HepG2 (cell line): ENCODE results near the gene KRTAP10-6.

ENCODE experiments used
- DDIT3 ChIP-seq: sonication (generic); formaldehyde crosslinking; IDR thresholded peaks from 2 replicates; pipeline ENCODE4 v1.4.0; 2020; ENCODE audit warnings: mild to moderate bottlenecking, missing genetic modification reagents
- HDAC6 ChIP-seq: fragments of 200-600 bp; sonication (generic); IDR thresholded peaks from 2 replicates; pipeline ENCODE4 v1.7.0; 2017; ENCODE audit warnings: mild to moderate bottlenecking, antibody characterized with exemption, low read length, low read depth
- HOXD1 ChIP-seq: sonication (generic); formaldehyde crosslinking; IDR thresholded peaks from 2 replicates; pipeline ENCODE4 v1.5.0; 2020; ENCODE audit warnings: missing genetic modification reagents
- MAX ChIP-seq: IDR thresholded peaks from 2 replicates; pipeline ENCODE4 v1.6.1; 2012; ENCODE audit warnings: inconsistent platforms
- POLR2AphosphoS2 ChIP-seq: IDR thresholded peaks from 2 replicates; pipeline ENCODE4 v1.6.1; 2011; ENCODE audit warnings: low read depth, low read length, improper control_type of control experiment
- ZC3H4 ChIP-seq: sonication (generic); formaldehyde crosslinking; IDR thresholded peaks from 2 replicates; pipeline ENCODE4 v1.4.0; 2020; ENCODE audit warnings: missing genetic modification reagents, borderline replicate concordance
- ZNF670 ChIP-seq: sonication (generic); formaldehyde crosslinking; IDR thresholded peaks from 2 replicates; pipeline ENCODE4 v1.8.0; 2022; ENCODE audit warnings: mild to moderate bottlenecking, missing genetic modification reagents, borderline replicate concordance
- ZNF687 ChIP-seq: sonication (generic); formaldehyde crosslinking; IDR thresholded peaks from 2 replicates; pipeline ENCODE4 v1.5.1; 2020; ENCODE audit warnings: mild to moderate bottlenecking, missing genetic modification reagents, moderate library complexity
- TF ChIP-seq, protein P1 (sequence below): sonication (generic); formaldehyde crosslinking; IDR thresholded peaks from 2 replicates; pipeline ENCODE4 v1.5.0; 2020; ENCODE audit warnings: missing genetic modification reagents, mild to moderate bottlenecking, borderline replicate concordance
- TF ChIP-seq, protein P2 (sequence below), 2 experiments: fragments of 450-650 bp in 1 of 2; sonication (generic) in 1 of 2; formaldehyde crosslinking in 1 of 2; IDR thresholded peaks; 2 replicates each; pipeline versions ENCODE4 v1.6.1 to v1.8.0; 2016 to 2022; ENCODE audit warnings: antibody characterized with exemption in 1 of 2, mild to moderate bottlenecking in 1 of 2, missing genetic modification reagents in 1 of 2
- TF ChIP-seq, protein P3 (sequence below): sonication (generic); formaldehyde crosslinking; IDR thresholded peaks from 2 replicates; pipeline ENCODE4 v1.9.0; 2021; ENCODE audit warnings: missing genetic modification reagents, borderline replicate concordance

DNA sequence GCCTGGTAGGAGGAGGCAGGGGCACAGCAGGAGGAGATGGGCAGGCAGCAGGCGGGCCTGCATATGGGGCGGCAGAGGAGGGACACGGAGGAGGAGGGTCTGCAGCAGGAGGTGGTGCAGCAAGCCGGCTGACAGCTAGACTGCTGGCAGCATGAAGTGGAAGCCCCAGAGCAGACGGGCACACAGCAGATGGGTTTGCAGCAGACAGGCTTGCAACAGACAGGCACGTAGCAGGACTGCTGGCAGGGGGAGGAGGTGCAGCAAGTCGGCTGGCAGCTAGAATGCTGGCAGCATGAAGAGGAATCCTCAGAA is 12.5 kb downstream of the KRTAP10-6 start:
- TF ChIP-seq HOXD1 (CRISPR knock-in tag), result no peak
- TF ChIP-seq, protein P1, sequence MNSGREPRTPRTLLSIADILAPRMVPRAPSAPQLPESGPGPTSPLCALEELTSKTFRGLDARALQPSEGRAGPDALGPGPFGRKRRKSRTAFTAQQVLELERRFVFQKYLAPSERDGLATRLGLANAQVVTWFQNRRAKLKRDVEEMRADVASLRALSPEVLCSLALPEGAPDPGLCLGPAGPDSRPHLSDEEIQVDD (CRISPR knock-in tag), result no peak
- no peak for TF ChIP-seq ZNF670 (CRISPR knock-in tag)
- TF ChIP-seq, protein P2, sequence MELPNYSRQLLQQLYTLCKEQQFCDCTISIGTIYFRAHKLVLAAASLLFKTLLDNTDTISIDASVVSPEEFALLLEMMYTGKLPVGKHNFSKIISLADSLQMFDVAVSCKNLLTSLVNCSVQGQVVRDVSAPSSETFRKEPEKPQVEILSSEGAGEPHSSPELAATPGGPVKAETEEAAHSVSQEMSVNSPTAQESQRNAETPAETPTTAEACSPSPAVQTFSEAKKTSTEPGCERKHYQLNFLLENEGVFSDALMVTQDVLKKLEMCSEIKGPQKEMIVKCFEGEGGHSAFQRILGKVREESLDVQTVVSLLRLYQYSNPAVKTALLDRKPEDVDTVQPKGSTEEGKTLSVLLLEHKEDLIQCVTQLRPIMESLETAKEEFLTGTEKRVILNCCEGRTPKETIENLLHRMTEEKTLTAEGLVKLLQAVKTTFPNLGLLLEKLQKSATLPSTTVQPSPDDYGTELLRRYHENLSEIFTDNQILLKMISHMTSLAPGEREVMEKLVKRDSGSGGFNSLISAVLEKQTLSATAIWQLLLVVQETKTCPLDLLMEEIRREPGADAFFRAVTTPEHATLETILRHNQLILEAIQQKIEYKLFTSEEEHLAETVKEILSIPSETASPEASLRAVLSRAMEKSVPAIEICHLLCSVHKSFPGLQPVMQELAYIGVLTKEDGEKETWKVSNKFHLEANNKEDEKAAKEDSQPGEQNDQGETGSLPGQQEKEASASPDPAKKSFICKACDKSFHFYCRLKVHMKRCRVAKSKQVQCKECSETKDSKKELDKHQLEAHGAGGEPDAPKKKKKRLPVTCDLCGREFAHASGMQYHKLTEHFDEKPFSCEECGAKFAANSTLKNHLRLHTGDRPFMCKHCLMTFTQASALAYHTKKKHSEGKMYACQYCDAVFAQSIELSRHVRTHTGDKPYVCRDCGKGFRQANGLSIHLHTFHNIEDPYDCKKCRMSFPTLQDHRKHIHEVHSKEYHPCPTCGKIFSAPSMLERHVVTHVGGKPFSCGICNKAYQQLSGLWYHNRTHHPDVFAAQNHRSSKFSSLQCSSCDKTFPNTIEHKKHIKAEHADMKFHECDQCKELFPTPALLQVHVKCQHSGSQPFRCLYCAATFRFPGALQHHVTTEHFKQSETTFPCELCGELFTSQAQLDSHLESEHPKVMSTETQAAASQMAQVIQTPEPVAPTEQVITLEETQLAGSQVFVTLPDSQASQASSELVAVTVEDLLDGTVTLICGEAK (IDR thresholded peaks at IDR 0.05), result no peak
- TF ChIP-seq, protein P2 (CRISPR knock-in tag; IDR thresholded peaks at IDR 0.05), result no peak
- no peak for TF ChIP-seq ZNF687 (CRISPR knock-in tag)
- no peak for TF ChIP-seq POLR2AphosphoS2
- TF ChIP-seq MAX, result no peak
- TF ChIP-seq ZC3H4, result no peak
- no peak for TF ChIP-seq DDIT3 (CRISPR knock-in tag)
- no peak for TF ChIP-seq HDAC6
- TF ChIP-seq, protein P3, sequence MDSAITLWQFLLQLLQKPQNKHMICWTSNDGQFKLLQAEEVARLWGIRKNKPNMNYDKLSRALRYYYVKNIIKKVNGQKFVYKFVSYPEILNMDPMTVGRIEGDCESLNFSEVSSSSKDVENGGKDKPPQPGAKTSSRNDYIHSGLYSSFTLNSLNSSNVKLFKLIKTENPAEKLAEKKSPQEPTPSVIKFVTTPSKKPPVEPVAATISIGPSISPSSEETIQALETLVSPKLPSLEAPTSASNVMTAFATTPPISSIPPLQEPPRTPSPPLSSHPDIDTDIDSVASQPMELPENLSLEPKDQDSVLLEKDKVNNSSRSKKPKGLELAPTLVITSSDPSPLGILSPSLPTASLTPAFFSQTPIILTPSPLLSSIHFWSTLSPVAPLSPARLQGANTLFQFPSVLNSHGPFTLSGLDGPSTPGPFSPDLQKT (CRISPR knock-in tag), result no peak
